CD1c-positive myeloid dendritic cell (primary cell): ENCODE data around the gene SASH3.

Experiments used
- DNase-seq: peaks from one replicate; pipeline ENCODE4 v3.0.0-alpha.2; 2016; ENCODE audit errors: extremely low spot score

Gene SASH3

DNA sequence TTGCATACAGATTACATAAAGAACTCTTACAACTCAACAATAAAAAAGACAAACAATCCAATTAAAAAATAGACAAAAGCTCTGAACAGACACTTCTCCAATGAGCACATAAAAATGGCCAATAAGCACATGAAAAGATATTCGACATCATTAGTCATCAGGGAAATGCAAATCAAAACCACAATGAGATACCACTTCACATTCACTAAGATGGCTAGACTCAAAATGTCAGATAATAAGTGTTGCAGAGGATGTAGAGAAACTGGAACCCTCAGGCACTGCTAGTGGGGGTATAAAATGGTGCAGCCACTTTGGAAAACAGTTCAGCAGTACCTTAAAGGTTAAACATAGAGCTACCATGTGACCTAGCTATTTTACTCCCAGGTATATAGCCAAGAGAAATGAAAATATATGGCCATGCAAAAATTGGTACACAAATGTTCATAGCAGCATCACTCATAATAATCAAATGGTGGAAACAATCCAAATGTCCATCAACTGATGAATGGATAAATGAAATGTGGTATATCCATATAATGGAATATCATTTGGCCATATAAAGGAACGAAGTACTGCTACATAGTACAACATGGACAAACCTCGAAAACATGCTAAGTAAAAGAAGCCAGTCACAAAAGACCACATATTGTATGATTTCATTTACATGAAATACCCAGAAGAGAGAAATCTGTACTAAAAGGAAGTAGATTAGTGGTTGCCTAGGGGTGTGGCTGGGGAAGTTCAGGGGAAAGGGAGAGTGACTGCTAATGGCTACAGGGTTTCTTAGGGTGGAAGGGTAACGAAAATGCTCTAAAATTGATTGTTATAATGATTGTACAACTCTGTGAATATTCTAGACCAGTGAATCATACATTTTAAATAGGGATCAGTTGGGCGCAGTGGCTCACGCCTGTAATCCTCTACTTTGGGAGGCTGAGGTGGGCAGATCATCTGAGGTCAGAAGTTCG is 29.4 kb downstream of the SASH3 start:
- DNase-seq = peak; percentile 41

DNA sequence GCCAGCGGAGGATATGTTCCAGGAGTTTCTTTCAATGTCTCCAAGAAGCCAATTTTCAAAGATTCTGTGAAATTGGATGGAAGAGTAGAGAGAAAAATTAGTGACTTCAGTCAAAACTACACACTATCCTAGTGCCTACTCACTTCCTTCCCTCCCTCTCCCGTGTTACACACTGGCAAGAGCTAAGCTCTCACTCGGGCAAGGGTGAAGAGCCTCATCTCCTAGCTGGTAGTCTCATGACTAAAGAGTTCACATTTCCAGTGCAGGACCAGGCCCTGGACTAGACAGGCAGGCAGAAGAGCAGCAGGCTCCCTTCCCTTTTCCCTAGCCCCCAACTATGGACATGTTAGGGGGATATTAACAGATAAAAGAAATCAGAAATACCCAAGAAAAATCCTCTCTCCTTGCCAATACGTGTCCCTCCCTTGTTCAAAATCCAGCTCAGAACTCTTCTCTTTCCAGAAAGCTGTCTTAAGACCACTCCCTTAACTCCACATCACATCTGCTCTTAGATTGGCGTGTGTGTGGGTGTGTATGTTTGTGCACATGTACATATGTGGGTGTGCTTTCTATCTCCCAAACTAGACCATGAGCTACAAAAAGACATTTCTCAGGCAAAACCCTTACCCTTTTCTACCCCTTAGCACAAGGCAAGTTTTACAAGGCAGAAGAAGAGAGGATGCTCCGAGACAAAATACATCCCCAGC is 34.1 kb downstream of the SASH3 start:
- DNase-seq = no peak

DNA sequence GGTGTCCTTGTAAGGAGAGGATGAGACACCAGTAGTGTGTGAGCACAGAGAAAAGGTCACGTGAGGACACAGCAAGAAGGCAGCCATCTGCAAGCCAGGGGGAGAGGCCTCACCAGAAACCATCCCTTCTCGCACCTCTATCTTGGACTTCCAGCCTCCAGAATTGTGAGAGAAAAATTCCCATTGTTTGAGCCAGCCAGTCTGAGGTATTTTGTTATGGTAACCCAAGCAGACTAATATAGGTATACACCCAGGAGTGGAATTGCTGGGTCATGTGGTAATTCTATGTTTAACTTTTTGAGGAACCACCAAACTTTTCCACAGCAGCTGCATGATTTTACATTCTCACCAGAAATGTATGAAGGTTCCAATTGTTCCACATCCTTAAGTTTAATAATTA is 38.4 kb downstream of the SASH3 start:
- DNase-seq = no peak

DNA sequence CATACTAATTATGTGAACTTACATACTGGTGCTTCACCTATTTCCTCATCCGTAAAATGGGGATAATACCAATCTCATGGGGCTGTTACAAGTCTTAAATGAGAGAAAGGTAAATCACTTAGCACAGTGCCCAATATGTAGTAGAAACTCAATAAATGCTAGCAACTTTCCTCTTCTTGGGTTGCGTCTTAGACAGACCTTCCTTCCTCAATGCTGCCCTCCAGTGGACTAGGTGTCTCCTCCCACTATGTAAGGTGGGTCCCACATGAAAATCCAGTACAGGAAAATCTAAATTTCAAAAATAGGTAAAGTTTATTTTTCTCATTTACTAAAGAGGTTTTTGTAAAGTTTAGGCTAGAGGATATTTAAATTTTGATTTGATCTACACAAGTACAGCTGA is 43.4 kb downstream of the SASH3 start:
- peak; percentile 58 for DNase-seq

DNA sequence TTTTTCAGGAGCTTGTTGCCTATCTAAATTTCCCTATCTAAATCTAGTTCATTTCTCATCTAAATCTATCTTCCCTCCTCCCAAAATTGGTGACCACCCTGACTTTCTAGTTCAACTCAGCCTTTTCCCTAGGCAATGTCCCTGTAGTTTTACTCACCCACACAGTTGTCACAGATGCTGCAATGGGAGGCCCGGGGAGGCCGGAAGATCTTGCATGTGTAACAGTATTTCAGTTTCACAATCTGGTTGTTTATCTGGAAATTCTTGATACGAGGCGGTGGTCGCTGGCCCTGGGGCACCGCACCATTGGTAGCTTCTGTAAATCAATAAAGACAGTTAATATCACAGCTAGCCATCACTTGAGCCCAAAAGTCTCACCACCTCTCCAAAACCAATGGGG is 43.8 kb downstream of the SASH3 start:
- DNase-seq = peak; percentile 15

DNA sequence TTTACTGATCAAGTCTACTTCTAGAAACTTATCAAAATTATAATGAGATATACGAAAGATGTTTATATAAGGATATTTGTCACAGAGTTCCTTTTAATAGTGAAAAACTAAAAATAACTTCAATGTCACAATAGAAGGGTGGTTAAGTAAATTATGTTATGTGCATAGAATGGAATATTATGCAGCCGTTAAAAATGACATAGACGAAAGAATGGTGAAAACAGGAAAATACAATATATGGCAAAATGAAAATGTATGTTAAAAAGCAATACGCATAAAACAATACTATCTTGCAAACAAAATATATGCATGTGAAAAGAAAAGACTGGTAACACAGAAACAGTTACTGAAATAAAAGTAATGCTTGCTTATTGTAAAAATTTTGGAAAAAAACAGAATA is 44.9 kb downstream of the SASH3 start:
- DNase-seq = no peak

DNA sequence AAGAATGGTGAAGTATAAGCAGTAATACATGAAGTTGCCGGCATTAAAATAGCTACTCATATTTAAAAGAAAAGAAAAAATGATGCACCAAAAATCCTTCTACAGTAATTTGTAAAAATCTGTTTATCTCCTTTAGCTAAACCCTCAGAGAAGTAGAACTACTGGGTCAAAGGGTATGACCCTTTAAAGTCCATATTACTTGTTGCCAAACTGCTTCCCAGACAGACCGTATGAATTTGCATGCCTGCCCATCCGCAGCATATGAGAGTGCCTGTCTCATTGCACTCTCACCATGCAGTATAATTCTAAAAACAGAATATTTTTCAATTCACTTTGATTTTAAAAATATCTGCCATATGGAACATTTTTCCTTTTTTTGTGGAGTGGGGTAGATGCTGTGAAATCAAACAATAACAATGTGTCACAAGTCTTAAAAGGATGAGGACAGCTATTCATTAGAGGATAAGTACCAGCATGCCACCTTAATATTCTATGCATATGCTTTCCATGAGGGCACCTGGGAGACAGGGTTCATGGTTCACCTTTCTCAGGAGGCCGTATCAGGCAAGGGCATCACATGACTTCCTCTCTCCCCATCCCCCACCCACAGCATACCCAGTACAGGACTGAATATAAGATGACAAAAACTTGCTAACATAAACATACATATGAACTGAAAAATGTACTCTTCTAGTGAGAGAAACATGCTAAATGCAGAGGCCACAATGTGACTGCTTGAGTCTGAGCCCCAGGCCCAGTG is 46.2 kb downstream of the SASH3 start:
- DNase-seq = no peak

DNA sequence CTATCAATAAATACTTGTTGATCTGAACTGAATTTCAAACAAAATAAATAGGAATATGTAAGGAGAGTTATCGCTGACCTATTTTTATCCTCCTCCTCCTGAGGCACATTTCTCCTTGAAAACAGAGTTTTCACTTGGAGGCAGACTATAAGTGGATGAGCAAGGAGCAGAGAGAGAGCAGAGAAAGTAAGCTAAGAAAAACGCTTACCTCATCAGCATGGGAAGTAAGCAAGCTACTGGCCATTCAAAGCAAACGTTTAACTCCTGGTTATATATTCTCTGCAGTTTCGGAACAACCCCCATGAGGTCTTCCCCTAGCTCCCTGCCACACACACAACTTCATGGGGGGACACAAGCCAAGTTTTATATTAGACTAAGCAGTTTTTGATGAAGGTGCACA is 50.7 kb downstream of the SASH3 start:
- no peak for DNase-seq

DNA sequence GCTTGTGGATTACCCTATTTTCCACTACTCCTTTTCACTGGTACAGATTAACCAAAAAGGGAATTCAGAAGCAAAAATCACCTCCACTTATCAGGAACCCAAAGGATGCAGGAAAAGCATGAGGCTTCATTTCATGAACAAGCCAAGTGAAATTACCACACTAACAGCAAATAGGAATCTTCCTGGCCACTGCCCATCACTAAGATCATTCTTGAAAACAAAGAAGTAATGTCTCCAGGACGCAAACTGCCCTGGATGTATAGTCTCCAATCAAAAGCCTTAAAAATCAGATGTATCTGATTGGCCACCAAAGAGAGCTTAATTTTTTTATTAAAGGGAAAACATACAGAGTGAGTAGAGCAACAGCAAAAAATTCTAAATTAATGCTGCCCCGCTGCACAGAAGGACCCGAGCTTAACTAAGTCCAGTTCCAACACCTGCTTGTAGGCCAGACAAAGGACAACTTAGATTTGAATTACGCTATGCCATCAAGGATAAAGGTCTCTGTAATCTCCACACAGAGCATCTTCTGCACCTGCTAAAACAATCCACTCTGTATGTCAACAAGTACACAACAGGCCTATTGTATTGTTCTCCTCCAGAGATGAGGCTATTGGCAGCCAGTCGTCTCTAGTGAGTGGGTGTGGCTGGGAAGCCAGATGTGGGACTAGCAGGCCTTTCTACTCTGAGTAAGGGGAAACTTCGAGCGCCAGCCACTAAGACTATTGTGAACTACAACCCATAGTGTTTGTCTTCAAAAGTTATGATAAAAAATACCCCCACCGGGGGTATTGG is 51.5 kb downstream of the SASH3 start:
- DNase-seq = no peak

DNA sequence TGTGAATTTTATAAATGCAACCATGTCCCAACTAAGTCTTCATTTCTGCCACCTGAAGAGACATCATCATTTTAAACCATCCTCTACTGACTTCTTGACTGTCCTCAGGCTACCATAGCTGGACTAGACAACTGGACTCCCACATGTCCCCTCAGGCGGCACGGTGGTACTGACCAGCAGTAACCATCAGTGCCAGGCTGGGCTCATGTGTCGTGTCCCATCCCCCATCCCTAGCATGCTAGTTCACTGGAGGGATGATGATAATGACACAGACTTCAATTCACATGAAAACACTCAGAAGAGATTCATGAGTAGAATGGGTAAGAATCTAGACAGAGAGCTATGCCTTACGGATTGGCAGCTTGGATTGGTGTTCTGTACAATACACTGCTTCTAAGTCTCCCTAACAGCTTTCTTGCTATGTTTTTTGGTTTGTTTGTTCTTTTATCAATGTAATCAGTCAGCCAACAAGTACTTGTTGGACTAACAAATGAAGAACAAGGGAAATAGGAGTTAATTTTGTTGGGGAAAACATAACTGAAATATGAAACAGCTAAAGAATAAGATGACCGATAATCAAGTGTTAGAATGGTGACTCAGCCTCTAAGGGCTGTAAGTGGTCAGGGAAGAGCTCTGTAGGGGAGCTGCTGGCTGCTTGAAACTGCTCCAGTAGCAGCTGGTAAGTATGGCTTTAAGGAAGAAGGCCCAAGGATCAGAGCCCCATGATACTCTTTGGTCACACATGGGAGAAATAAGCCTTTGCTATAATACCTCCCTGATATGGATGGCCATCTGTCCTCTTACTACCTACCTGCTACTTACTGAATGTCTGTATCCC is 53.6 kb downstream of the SASH3 start:
- no peak for DNase-seq

DNA sequence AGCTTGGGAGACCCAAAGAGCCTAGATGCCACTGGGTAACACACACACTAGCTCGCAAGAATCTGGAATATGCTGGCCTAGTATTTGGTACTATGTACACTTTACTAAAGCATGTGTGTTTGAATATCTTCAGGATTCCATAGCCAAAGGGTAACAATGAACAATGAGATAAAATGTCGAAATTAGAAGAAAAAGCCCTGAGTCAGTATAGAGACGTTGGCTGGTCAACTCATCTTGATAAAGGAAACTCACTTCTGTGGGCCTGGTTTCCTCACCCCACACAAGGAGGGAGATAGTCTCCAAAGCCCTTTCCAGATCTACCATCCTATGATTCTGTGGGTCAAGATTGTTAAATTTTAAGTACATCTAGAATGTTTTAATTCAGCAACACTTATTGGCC is 57.1 kb downstream of the SASH3 start:
- DNase-seq = no peak

DNA sequence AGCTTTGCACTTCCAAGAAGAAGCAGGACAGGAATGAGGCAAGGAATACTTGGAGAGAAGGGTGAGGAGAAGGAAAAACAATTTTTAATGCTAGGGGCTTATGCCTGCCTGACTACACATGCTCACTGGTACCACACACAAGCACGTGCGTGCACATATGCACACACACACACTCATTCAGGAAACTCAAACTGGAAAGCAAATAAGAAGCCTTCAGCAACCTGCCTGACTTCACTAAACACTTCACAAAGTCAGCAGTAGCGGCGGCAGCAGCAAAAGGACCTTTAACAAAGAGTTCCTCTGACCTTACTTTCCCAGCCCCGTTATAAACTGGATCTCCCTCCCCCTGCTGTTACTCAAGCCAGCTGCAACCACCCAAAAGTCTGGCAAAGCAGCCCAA is 60.6 kb downstream of the SASH3 start:
- no peak for DNase-seq

DNA sequence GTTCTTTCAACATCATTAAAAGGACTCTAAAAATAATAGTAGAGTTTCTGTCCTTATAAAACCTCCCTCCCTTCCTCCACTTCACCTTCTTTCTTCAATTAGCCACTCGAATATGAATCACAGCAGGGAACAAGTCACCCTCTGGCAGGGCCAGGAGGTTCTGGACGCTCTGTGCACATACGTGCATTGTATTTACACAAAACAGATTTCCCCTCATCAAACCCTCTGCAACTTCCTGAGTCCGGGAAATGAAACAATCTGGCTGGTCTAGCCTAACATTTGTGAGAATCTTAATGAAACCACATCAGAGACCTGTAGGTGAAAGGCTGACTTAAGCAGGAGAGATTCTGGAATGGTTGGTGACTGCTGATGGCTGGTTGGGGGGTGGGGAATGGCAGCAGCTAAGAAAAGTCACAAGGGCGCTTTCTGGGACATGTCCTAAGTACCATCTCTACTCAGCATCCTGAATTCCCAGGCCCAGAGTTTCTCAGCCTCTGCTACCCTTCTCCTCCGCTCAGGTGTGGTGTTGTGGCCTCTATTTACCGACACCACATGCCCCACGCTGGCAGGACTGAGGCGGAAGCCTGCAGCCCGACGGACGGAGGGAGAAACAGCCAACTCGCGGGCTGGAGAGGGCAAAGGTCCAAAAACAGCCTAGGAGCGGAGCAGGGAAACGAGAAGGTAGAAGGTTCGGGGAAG is 62.9 kb downstream of the SASH3 start:
- DNase-seq = no peak

DNA sequence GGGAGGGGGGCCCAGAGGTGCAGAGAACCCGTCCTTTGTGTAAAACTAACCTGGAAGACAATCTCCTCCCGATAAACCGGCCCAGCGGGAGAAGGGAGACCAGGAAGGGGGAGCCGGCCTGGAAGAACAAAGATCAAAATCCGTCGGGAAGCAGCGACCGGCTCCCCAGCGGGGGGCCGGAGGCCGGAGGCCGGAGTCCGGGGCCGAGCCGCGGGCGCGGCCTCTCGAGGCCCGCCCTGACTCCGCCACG is 63.4 kb downstream of the SASH3 start:
- no peak for DNase-seq

DNA sequence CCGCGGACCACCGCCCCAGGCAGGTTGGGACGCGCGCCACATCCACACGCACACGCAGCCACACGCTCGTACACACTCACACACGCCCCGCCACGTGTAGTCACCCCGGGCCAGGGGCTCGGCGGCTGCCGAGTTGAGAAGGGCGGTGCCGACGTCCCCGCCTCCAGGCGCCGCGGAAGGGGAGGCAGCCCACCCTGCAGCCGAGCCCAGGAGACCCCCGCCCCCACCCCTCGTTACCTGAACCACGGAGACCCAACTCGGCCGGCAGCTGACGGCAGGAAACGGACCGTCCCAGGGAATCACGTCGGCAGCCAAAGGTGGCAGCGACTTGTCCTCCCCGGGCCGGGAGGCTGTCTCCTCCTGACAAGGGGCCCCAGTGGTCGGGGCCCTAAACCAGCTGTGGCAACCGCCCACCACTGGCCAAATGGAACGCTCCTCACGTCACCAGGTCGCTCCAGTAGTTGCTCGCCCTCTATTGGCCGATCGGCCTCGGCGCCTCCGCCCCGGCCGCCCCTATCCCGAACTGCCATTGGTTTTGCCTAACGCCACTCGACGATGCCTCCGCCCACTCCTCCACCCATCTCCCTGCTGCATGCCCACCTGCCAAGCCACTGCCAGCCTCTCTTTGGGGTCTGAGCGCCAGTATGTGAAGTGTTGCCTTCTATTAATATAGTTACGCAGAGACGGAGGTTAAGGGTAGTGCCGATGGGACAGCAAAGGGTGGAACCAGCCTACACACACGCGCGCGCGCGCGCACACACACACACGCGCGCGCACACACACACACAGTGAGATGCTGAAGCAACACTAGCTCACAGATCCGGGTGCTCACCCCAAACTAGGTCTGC is 63.9 kb downstream of the SASH3 start, which contains the start of gene ZDHHC9:
TSS of gene ZDHHC9 (minus strand) at position 428 of the 848 bp plus-strand sequence. CDS start 1,941 bp downstream, outside the sequence.
- DNase-seq = peak; percentile 89
